ENCODE results near the gene GPRIN1.

DNA sequence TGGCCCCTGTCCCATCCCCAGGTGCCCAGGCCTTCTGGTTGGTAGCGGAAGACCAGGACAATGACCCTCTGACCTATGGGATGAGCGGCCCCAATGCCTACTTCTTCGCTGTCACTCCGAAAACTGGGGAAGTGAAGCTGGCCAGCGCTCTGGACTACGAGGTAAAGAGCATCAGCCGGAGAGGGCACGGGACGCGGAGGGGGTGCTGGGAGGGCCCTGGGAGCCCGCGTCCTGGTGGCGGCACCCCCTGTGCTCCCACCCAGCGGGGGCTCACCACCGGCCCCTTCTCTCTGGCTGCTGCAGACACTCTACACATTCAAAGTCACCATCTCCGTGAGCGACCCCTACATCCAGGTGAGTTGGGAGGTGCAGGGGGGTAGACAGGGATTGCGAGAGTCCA, 41.3 kb downstream of the GPRIN1 start:
- TF ChIP-seq, protein P1, sequence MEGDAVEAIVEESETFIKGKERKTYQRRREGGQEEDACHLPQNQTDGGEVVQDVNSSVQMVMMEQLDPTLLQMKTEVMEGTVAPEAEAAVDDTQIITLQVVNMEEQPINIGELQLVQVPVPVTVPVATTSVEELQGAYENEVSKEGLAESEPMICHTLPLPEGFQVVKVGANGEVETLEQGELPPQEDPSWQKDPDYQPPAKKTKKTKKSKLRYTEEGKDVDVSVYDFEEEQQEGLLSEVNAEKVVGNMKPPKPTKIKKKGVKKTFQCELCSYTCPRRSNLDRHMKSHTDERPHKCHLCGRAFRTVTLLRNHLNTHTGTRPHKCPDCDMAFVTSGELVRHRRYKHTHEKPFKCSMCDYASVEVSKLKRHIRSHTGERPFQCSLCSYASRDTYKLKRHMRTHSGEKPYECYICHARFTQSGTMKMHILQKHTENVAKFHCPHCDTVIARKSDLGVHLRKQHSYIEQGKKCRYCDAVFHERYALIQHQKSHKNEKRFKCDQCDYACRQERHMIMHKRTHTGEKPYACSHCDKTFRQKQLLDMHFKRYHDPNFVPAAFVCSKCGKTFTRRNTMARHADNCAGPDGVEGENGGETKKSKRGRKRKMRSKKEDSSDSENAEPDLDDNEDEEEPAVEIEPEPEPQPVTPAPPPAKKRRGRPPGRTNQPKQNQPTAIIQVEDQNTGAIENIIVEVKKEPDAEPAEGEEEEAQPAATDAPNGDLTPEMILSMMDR (IDR thresholded peaks at IDR 0.05), result no peak
- TF ChIP-seq POLR2A (IDR thresholded peaks at IDR 0.05) (no peak), EP300 (IDR thresholded peaks at IDR 0.05) (no peak), POLR2AphosphoS5 (IDR thresholded peaks at IDR 0.05) (no peak)
